B cell (primary cell): Measurements from ENCODE around the gene MIF. TPM values are rescaled to one million over a fixed set of nuclear protein-coding genes. Genes with fewer than 3 reads are reported as not detected.

Source experiments
- ATAC-seq: fragments of 200-7000 bp; cut with Tn5 transposase; one replicate; pipeline ENCODE4 v1.10.0; 2021; ENCODE audit warnings: low read depth, mild to moderate bottlenecking, moderate number of reproducible peaks, moderate library complexity
- CTCF ChIA-PET: fragments of 350-600 bp; sonication (Branson Sonifier 250); formaldehyde crosslinking; loops from one replicate; lab custom pipeline; 2021; ENCODE audit warnings: antibody characterized with exemption, inconsistent platforms; lab: Charles Lee
- POLR2A ChIA-PET: fragments of 350-600 bp; sonication (Branson Sonifier 250); formaldehyde crosslinking; loops from one replicate; lab custom pipeline; 2021; ENCODE audit warnings: antibody characterized with exemption; lab: Charles Lee
- DNase-seq: peaks from one replicate; pipeline ENCODE4 v3.0.0; 2013
- H2AFZ ChIP-seq: 2 replicates; pipeline ENCODE4 v1.6.1; 2012; ENCODE audit warnings: mild to moderate bottlenecking, low read depth, low read length; ENCODE audit not compliant: insufficient read depth, poor library complexity, severe bottlenecking
- H3K27ac ChIP-seq, 2 donors: 1 replicate in 1 of 2; 2 replicates in 1 of 2; pipeline ENCODE4 v1.5.1; 2012 to 2013; ENCODE audit warnings: low read length in 2 of 2, mild to moderate bottlenecking in 2 of 2, moderate library complexity in 1 of 2
- H3K27me3 ChIP-seq, 4 experiments: fragments of 200-600 bp in 1 of 4; sonication (generic) in 1 of 4; replicated peaks in 1 of 4; 1 replicate in 2 of 4; 2 replicates in 2 of 4; pipeline versions ENCODE4 v1.6.1 to v1.7.0; 2013 to 2016; ENCODE audit warnings: low read length in 3 of 4, mild to moderate bottlenecking in 2 of 4, mixed read lengths in 1 of 4, moderate library complexity in 1 of 4; ENCODE audit not compliant: insufficient read depth in 4 of 4, control insufficient read depth in 3 of 4; ENCODE audit errors: control extremely low read depth in 1 of 4
- H3K36me3 ChIP-seq, 2 experiments: replicated peaks in 1 of 2; 1 replicate in 1 of 2; 2 replicates in 1 of 2; pipeline versions ENCODE4 v1.6.1 to v1.7.1; 2013; ENCODE audit warnings: low read length in 1 of 2; ENCODE audit not compliant: insufficient read depth in 2 of 2, control insufficient read depth in 1 of 2; ENCODE audit errors: control extremely low read depth in 1 of 2, extremely low read depth in 1 of 2
- H3K4me1 ChIP-seq, 2 donors: fragments of 200-600 bp in 1 of 2; sonication (generic) in 1 of 2; 1 replicate in 1 of 2; 2 replicates in 1 of 2; pipeline versions ENCODE4 v1.5.1 to v1.6.1; 2013 to 2017; ENCODE audit warnings: low read length in 2 of 2; ENCODE audit not compliant: control insufficient read depth in 2 of 2, insufficient read depth in 2 of 2
- H3K4me2 ChIP-seq: replicated peaks from 2 replicates; pipeline ENCODE3; 2012; ENCODE audit warnings: mild to moderate bottlenecking, low read depth, low read length; ENCODE audit not compliant: poor library complexity, severe bottlenecking
- H3K4me3 ChIP-seq, 5 experiments: fragments of 200-600 bp in 1 of 5; sonication (generic) in 1 of 5; 1 replicate in 3 of 5; 2 replicates in 2 of 5; pipeline versions ENCODE4 v1.5.1 to v1.7.0; 2011 to 2016; ENCODE audit warnings: low read length in 4 of 5, mild to moderate bottlenecking in 4 of 5, low read depth in 2 of 5, control low read depth in 1 of 5, moderate library complexity in 1 of 5; ENCODE audit not compliant: insufficient read depth in 1 of 5; ENCODE audit errors: control extremely low read depth in 1 of 5, extremely low read depth in 1 of 5
- H3K79me2 ChIP-seq: fragments of 200-600 bp; sonication (generic); one replicate; pipeline ENCODE4 v1.6.0; 2016; ENCODE audit warnings: low read length; ENCODE audit not compliant: control insufficient read depth, insufficient read depth
- H3K9ac ChIP-seq: fragments of 200-600 bp; sonication (generic); 2 replicates; pipeline ENCODE4 v1.6.1; 2017; ENCODE audit warnings: mild to moderate bottlenecking, low read length, moderate library complexity
- H3K9me3 ChIP-seq, 3 donors: one replicate each; pipeline versions ENCODE4 v1.6.1 to v1.7.1; 2013; ENCODE audit warnings: low read length in 2 of 3; ENCODE audit not compliant: control insufficient read depth in 2 of 3, insufficient read depth in 1 of 3; ENCODE audit errors: control extremely low read depth in 1 of 3
- H4K20me1 ChIP-seq: 2 replicates; pipeline ENCODE4 v1.6.0; 2012; ENCODE audit warnings: mild to moderate bottlenecking, low read length; ENCODE audit not compliant: insufficient read depth, control insufficient read depth, poor library complexity, severe bottlenecking
- H3K27ac Mint-ChIP-seq: one replicate; pipeline ENCODE4 v1.8.0; 2021; ENCODE audit warnings: mixed read lengths
- H3K27me3 Mint-ChIP-seq: one replicate; pipeline ENCODE4 v1.8.0; 2021; ENCODE audit warnings: mixed read lengths
- H3K4me1 Mint-ChIP-seq: one replicate; pipeline ENCODE4 v1.8.0; 2021; ENCODE audit warnings: mixed read lengths
- H3K4me3 Mint-ChIP-seq: one replicate; pipeline ENCODE4 v1.8.0; 2021; ENCODE audit warnings: mixed read lengths
- H3K9me3 Mint-ChIP-seq: one replicate; pipeline ENCODE4 v1.8.0; 2022; ENCODE audit warnings: mixed read lengths; ENCODE audit not compliant: insufficient read depth
- EZH2 ChIP-seq: IDR thresholded peaks from 2 replicates; pipeline ENCODE4 v1.6.1; 2012; ENCODE audit warnings: borderline replicate concordance, low read depth, mild to moderate bottlenecking, moderate library complexity, low read length; ENCODE audit not compliant: insufficient read depth, poor library complexity, severe bottlenecking
- WGBS: methylation state at CpG from one replicate; pipeline ENCODE4 v1.1.5; 2013; ENCODE audit warnings: missing lambda C conversion rate; ENCODE audit not compliant: insufficient coverage; 5-methylcytosine and 5-hydroxymethylcytosine counted together
- intact Hi-C: fragments of 100-400 bp; cut with micrococcal nuclease; formaldehyde crosslinking; loops from one replicate; pipeline ENCODE4 v1.10.0; 2022
- polyA plus RNA-seq: library from polyadenylated mRNA; depleted of rRNA; stranded (reverse); fragments of >200 nt; gene quantifications from 2 replicates; pipeline ENCODE4 v1.2.3, GENCODE V29; 2012
- total RNA-seq, 2 donors: library from RNA; stranded (reverse); fragments of 120-200 nt in 1 of 2; gene quantifications; 1 replicate in 1 of 2; 2 replicates in 1 of 2; pipeline versions ENCODE4 v1.2.3 to v1.2.4, GENCODE V29; 2013 to 2022
- TF ChIP-seq, protein P1 (sequence below): fragments of 200-600 bp; IDR thresholded peaks from one replicate; pipeline ENCODE4 v1.8.0; 2022; ENCODE audit warnings: antibody characterized with exemption, mild to moderate bottlenecking

The MIF gene
- total and polyA plus RNA-seq, 2 donors (not counting 1 experiment from before 2014, with no cell fraction given): 143 to 272 TPM

GRCh38 chr22:23856721-23857605, 37.2 kb upstream of the MIF start:
- ATAC-seq (peak; percentile 35), DNase-seq (peak; percentile 70)
- Mint-ChIP-seq H3K9me3 (no peaks in the 10 kb centered on the region), H3K4me3 (peak overlapping the region; percentile 95), H3K27me3 (no peaks in the 10 kb centered on the region), H3K4me1 (peaks cover 23% of the 10 kb centered on the region), H3K27ac (peak overlapping the region; percentile 99)
- H3K4me2 ChIP-seq: peak overlapping the region; percentile 95
- 1% methylated on average over 39 of the region's 58 CpGs for WGBS
- H3K4me3 ChIP-seq: peak overlapping the region; percentile 46 to 94 (median 86)
- ChIA-PET POLR2A (interaction anchor here (0.5 to 2.3 kb wide), 26 partner anchors 8 to 594 kb away, joined by 3 to 50 read pairs (median 6); partner anchors contain the start of genes CHCHD10, DERL3, MIF and MMP11), CTCF (interaction anchor here (0.6 to 3.7 kb wide), 17 partner anchors 8 to 229 kb away, joined by 3 to 39 read pairs (median 5); partner anchors contain the start of genes CHCHD10, MIF, MMP11 and VPREB3)
- no peaks in the 10 kb centered on the region for H3K27me3 ChIP-seq
- intact Hi-C loops: loop anchor here (5.0 kb wide), 3 partner anchors 35 to 140 kb away; partner anchors contain the start of gene MIF
- H3K9ac ChIP-seq: peak overlapping the region; percentile 93
- TF ChIP-seq EZH2: no peak
- TF ChIP-seq, protein P1, sequence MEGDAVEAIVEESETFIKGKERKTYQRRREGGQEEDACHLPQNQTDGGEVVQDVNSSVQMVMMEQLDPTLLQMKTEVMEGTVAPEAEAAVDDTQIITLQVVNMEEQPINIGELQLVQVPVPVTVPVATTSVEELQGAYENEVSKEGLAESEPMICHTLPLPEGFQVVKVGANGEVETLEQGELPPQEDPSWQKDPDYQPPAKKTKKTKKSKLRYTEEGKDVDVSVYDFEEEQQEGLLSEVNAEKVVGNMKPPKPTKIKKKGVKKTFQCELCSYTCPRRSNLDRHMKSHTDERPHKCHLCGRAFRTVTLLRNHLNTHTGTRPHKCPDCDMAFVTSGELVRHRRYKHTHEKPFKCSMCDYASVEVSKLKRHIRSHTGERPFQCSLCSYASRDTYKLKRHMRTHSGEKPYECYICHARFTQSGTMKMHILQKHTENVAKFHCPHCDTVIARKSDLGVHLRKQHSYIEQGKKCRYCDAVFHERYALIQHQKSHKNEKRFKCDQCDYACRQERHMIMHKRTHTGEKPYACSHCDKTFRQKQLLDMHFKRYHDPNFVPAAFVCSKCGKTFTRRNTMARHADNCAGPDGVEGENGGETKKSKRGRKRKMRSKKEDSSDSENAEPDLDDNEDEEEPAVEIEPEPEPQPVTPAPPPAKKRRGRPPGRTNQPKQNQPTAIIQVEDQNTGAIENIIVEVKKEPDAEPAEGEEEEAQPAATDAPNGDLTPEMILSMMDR: peak; percentile 11
- H4K20me1 ChIP-seq: no peaks in the 10 kb centered on the region
- H2AFZ ChIP-seq: peak overlapping the region; percentile 99
- H3K36me3 ChIP-seq: no peaks in the 10 kb centered on the region
- peaks cover 23% of the 10 kb centered on the region for H3K79me2 ChIP-seq
- peaks cover 15 to 25% of the 10 kb centered on the region in 2 donors for H3K4me1 ChIP-seq
- H3K27ac ChIP-seq: peak overlapping the region; percentile 78 to 81
- no peaks in the 10 kb centered on the region for H3K9me3 ChIP-seq
